HL-60 (cell line): ENCODE data around the gene MAGI3.
"Not testable (repeated sequence)": the region's sequence is repeated elsewhere in the genome, so short reads cannot be mapped to it uniquely, and the experiment has no call there.

Experiments
- DNase-seq, 2 experiments: peaks; one replicate each; pipeline ENCODE4 v3.0.0-alpha.2; 2010 to 2020; ENCODE audit warnings: low read depth in 1 of 2, low spot score in 1 of 2
- H3K27ac ChIP-seq: fragments of 250-450 bp; sonication (Bioruptor Pico); replicated peaks from 2 replicates; pipeline ENCODE4 v1.5.1; 2020; ENCODE audit warnings: mild to moderate bottlenecking, moderate library complexity
- H3K27me3 ChIP-seq: fragments of 250-450 bp; sonication (Bioruptor Pico); 2 replicates; pipeline ENCODE4 v1.5.1; 2021; ENCODE audit warnings: mild to moderate bottlenecking, moderate library complexity; ENCODE audit not compliant: insufficient read depth, poor library complexity, severe bottlenecking
- H3K4me3 ChIP-seq: replicated peaks from 2 replicates; pipeline ENCODE4 v1.5.1; 2011; ENCODE audit warnings: mild to moderate bottlenecking, control low read depth, low read length; ENCODE audit not compliant: insufficient read depth
- CTCF ChIP-seq: IDR thresholded peaks from one replicate; pipeline ENCODE4 v1.5.1; 2011; ENCODE audit warnings: low read length, control low read depth, inconsistent platforms; ENCODE audit not compliant: insufficient read depth
- GABPA ChIP-seq: IDR thresholded peaks from 2 replicates; pipeline ENCODE4 v1.6.1; 2012; ENCODE audit warnings: low read depth
- POLR2AphosphoS5 ChIP-seq: IDR thresholded peaks from 2 replicates; pipeline ENCODE4 v1.6.1; 2012; ENCODE audit warnings: low read depth
- REST ChIP-seq: IDR thresholded peaks from 2 replicates; pipeline ENCODE4 v1.6.1; 2012; ENCODE audit warnings: low read depth; ENCODE audit not compliant: insufficient replicate concordance
- SPI1 ChIP-seq: IDR thresholded peaks from 2 replicates; pipeline ENCODE4 v1.6.1; 2012; ENCODE audit warnings: low read depth, mild to moderate bottlenecking, borderline replicate concordance

Gene MAGI3

GRCh38 chr1:113415310-113416070, 25.2 kb downstream of the MAGI3 start:
- peaks cover 2% of the 10 kb centered on the region for H3K27me3 ChIP-seq
- no peak overlapping the region for H3K4me3 ChIP-seq
- TF ChIP-seq SPI1 (no peak), CTCF (no peak), REST (no peak), POLR2AphosphoS5 (no peak), GABPA (no peak)
- H3K27ac ChIP-seq: no peak overlapping the region; the same call in 1 of the 2 replicates
- DNase-seq: no peak

- not testable (repeated sequence) for H3K4me3 ChIP-seq, DNase-seq, H3K27me3 ChIP-seq, H3K27ac ChIP-seq
Measured at GRCh38 chr1:113416071-113416470, 25.8 kb downstream of the MAGI3 start.

- H3K27me3 ChIP-seq: peaks cover 2% of the 10 kb centered on the region
- TF ChIP-seq SPI1 (no peak), CTCF (no peak), REST (no peak), POLR2AphosphoS5 (no peak), GABPA (no peak)
- no peak overlapping the region for H3K4me3 ChIP-seq
- DNase-seq: no peak
- H3K27ac ChIP-seq: no peak overlapping the region
Measured at GRCh38 chr1:113416496-113416895, 26.2 kb downstream of the MAGI3 start.

- DNase-seq: no peak
- H3K27me3 ChIP-seq: peaks cover 2% of the 10 kb centered on the region
- H3K27ac ChIP-seq: no peak overlapping the region
- TF ChIP-seq POLR2AphosphoS5: no peak
- H3K4me3 ChIP-seq: no peak overlapping the region
Measured at GRCh38 chr1:113422315-113423068, 32.2 kb downstream of the MAGI3 start.
